CD4-positive, alpha-beta T cell (primary cell): Measurements from ENCODE around the gene KRTAP10-5. TPM values are rescaled to one million over a fixed set of nuclear protein-coding genes. Genes with fewer than 3 reads are reported as not detected.

Experiments used
- ATAC-seq: fragments of 200-7000 bp; cut with Tn5 transposase; one replicate; pipeline ENCODE4 v1.10.0; 2022; ENCODE audit warnings: mild to moderate bottlenecking; ENCODE audit not compliant: poor library complexity
- CTCF ChIA-PET: fragments of 350-600 bp; sonication (Branson Sonifier 250); formaldehyde crosslinking; loops from one replicate; lab custom pipeline; 2021; ENCODE audit warnings: antibody characterized with exemption, inconsistent platforms; lab: Charles Lee
- POLR2A ChIA-PET: fragments of 350-600 bp; sonication (Branson Sonifier 250); formaldehyde crosslinking; loops from one replicate; lab custom pipeline; 2021; ENCODE audit warnings: antibody characterized with exemption, inconsistent platforms; lab: Charles Lee
- DNase-seq, 14 experiments: peaks; one replicate each; pipeline ENCODE4 v3.0.0-alpha.2; 2013 to 2020; ENCODE audit warnings: mixed read lengths in 2 of 14
- H3K27ac ChIP-seq, 2 donors: one replicate each; pipeline versions ENCODE4 v1.5.1 to v1.7.0; 2013; ENCODE audit warnings: low read length in 2 of 2, low read depth in 1 of 2, mild to moderate bottlenecking in 1 of 2
- H3K27me3 ChIP-seq, 2 experiments: 1 replicate in 1 of 2; 2 replicates in 1 of 2; pipeline versions ENCODE4 v1.6.1 to v1.7.0; 2013; ENCODE audit warnings: low read length in 2 of 2, control low read depth in 1 of 2, mild to moderate bottlenecking in 1 of 2, moderate library complexity in 1 of 2; ENCODE audit not compliant: insufficient read depth in 2 of 2, control insufficient read depth in 1 of 2
- H3K36me3 ChIP-seq: one replicate; pipeline ENCODE4 v1.6.1; 2013; ENCODE audit warnings: low read length, control low read depth; ENCODE audit not compliant: insufficient read depth
- H3K4me1 ChIP-seq: one replicate; pipeline ENCODE4 v1.6.1; 2013; ENCODE audit warnings: low read length, control low read depth; ENCODE audit not compliant: insufficient read depth
- H3K4me3 ChIP-seq: one replicate; pipeline ENCODE4 v1.5.1; 2013; ENCODE audit warnings: mild to moderate bottlenecking, low read length, moderate library complexity
- H3K9me3 ChIP-seq, 2 experiments: 1 replicate in 1 of 2; 2 replicates in 1 of 2; pipeline versions ENCODE4 v1.6.1 to v1.7.0; 2013; ENCODE audit warnings: low read length in 2 of 2, mild to moderate bottlenecking in 2 of 2, control low read depth in 1 of 2, moderate library complexity in 1 of 2; ENCODE audit not compliant: control insufficient read depth in 1 of 2, insufficient read depth in 1 of 2
- H3K27ac Mint-ChIP-seq: one replicate; pipeline ENCODE4 v1.8.0; 2020; ENCODE audit warnings: mixed read lengths
- H3K27me3 Mint-ChIP-seq: one replicate; pipeline ENCODE4 v1.8.0; 2021; ENCODE audit warnings: mixed read lengths
- H3K36me3 Mint-ChIP-seq: one replicate; pipeline ENCODE4 v1.8.0; 2021; ENCODE audit warnings: low read depth, mixed read lengths
- H3K4me1 Mint-ChIP-seq: one replicate; pipeline ENCODE4 v1.8.0; 2021; ENCODE audit warnings: low read depth, mixed read lengths
- H3K4me3 Mint-ChIP-seq: one replicate; pipeline ENCODE4 v1.8.0; 2020; ENCODE audit warnings: mild to moderate bottlenecking, mixed read lengths
- H3K9me3 Mint-ChIP-seq: one replicate; pipeline ENCODE4 v1.8.0; 2020; ENCODE audit warnings: mixed read lengths
- CTCF ChIP-seq: fragments of 200-600 bp; IDR thresholded peaks from one replicate; pipeline ENCODE4 v1.8.0; 2022; ENCODE audit warnings: antibody characterized with exemption, mild to moderate bottlenecking
- intact Hi-C, 2 experiments: fragments of 100-400 bp; cut with DNase I in 1 of 2; cut with micrococcal nuclease in 1 of 2; formaldehyde crosslinking; loops; one replicate each; pipeline versions ENCODE4 v1.15.1 to v1.9.0; 2023 to 2025; cut with DNase I, micrococcal nuclease
- total RNA-seq, 174 experiments: library from RNA in 2 of 174; stranded (reverse) in 2 of 174; gene quantifications; one replicate each; pipeline ENCODE4 v1.2.3 and lab custom pipeline; 2021 to 2026

KRTAP10-5 gene
- total RNA-seq, 2 experiments from 2014 or later, result not detected

- Mint-ChIP-seq H3K4me1 (peaks cover 36% of the 10 kb centered on the region), H3K27me3 (no peaks in the 10 kb centered on the region), H3K36me3 (peaks cover 8% of the 10 kb centered on the region), H3K9me3 (peaks cover 9% of the 10 kb centered on the region), H3K4me3 (no peak overlapping the region), H3K27ac (peak overlapping the region; percentile 38)
- peaks cover 22 to 27% of the 10 kb centered on the region in 2 experiments for H3K9me3 ChIP-seq
- H3K27ac ChIP-seq, result no peak overlapping the region
- ATAC-seq (no peak), DNase-seq (no peak)
- H3K4me1 ChIP-seq, result peaks cover 37% of the 10 kb centered on the region
- no peaks in the 10 kb centered on the region for H3K27me3 ChIP-seq
- ChIA-PET CTCF (no interaction called here), POLR2A (no interaction called here)
- intact Hi-C loops, result loop anchor here in 1 of 2 experiments (10.0 kb wide), 1 partner anchor 69 kb away; the partner anchor contains the start of gene KRTAP10-1
- no peak for TF ChIP-seq CTCF
- no peak overlapping the region for H3K4me3 ChIP-seq
- no peaks in the 10 kb centered on the region for H3K36me3 ChIP-seq
Measured at GRCh38 chr21:44614161-44614631, 33.8 kb upstream of the KRTAP10-5 start.

- H3K36me3 Mint-ChIP-seq, result peaks cover 1% of the 10 kb centered on the region
- ChIA-PET POLR2A (interaction anchor here (0.6 kb wide), 1 partner anchor 83 kb away, joined by 3 read pairs; no protein-coding TSS in a partner anchor), CTCF (no interaction called here)
- Histone ChIP-seq H3K27ac (no peak overlapping the region), H3K4me1 (peaks cover 31% of the 10 kb centered on the region), H3K36me3 (no peaks in the 10 kb centered on the region), H3K27me3 (no peaks in the 10 kb centered on the region), H3K9me3 (peaks cover 26 to 27% of the 10 kb centered on the region in 2 experiments), H3K4me3 (no peak overlapping the region)
- peaks cover 30% of the 10 kb centered on the region for H3K4me1 Mint-ChIP-seq
- DNase-seq (no peak), ATAC-seq (no peak)
- intact Hi-C loops, result loop anchor here in 1 of 2 experiments (10.0 kb wide), 1 partner anchor 69 kb away; the partner anchor contains the start of gene KRTAP10-1
- H3K27me3 Mint-ChIP-seq, result no peaks in the 10 kb centered on the region
- peaks cover 7% of the 10 kb centered on the region for H3K9me3 Mint-ChIP-seq
- H3K4me3 Mint-ChIP-seq, result no peak overlapping the region
- no peak for TF ChIP-seq CTCF
- no peak overlapping the region for H3K27ac Mint-ChIP-seq
Measured at GRCh38 chr21:44613386-44614155, 33.2 kb upstream of the KRTAP10-5 start.

DNA sequence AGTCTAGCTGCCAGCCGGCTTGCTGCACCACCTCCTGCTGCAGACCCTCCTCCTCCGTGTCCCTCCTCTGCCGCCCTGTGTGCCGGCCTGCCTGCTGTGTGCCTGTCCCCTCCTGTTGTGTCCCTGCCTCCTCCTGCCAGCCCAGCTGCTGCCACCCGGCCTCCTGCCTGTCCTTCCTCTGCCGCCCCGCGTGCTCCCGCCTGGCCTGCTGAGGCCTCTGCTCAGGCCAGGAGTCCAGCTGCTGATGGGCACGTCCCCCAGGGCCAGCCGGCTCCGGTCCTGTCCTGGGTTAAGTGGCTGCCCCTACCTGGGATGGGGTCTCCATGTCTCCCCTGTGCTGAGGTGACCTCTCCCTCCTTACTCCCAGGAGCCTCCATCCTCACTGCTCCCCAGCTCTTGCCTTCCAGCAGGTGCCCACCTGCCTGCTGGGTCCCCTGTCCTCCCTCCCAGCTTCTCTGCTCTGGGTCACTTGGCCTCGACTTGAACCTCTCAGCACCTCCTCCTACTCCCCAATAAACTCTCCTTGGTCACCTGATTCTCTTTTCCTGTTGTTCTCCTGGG, 32.3 kb upstream of the KRTAP10-5 start:
- Mint-ChIP-seq H3K27me3 (no peaks in the 10 kb centered on the region), H3K4me3 (no peak overlapping the region), H3K4me1 (peaks cover 22% of the 10 kb centered on the region), H3K9me3 (peaks cover 7% of the 10 kb centered on the region), H3K36me3 (no peaks in the 10 kb centered on the region), H3K27ac (no peak overlapping the region)
- ChIA-PET CTCF (no interaction called here), POLR2A (interaction anchor here (0.6 kb wide), 1 partner anchor 83 kb away, joined by 3 read pairs; no protein-coding TSS in a partner anchor)
- Histone ChIP-seq H3K27ac (no peak overlapping the region), H3K4me1 (peaks cover 22% of the 10 kb centered on the region), H3K4me3 (no peak overlapping the region), H3K36me3 (no peaks in the 10 kb centered on the region), H3K9me3 (peaks cover 26 to 27% of the 10 kb centered on the region in 2 experiments), H3K27me3 (no peaks in the 10 kb centered on the region)
- no peak for ATAC-seq
- TF ChIP-seq CTCF, result no peak
- intact Hi-C loops, result loop anchor here in 1 of 2 experiments (10.0 kb wide), 1 partner anchor 68 kb away; the partner anchor contains the start of gene KRTAP10-1
- DNase-seq, result no peak
